Ishikawa (cell line): Measurements from ENCODE around the gene FAM117B.

ENCODE experiments used
- CEBPB ChIP-seq: IDR thresholded peaks from 2 replicates; pipeline ENCODE4 v1.6.1; 2012
- CREB1 ChIP-seq: IDR thresholded peaks from 2 replicates; pipeline ENCODE4 v1.6.1; 2012; ENCODE audit warnings: low read depth
- EGR1 ChIP-seq: IDR thresholded peaks from 2 replicates; pipeline ENCODE4 v1.6.1; 2012
- EP300 ChIP-seq: IDR thresholded peaks from 2 replicates; pipeline ENCODE4 v1.6.1; 2012; ENCODE audit warnings: borderline replicate concordance
- FOXM1 ChIP-seq: IDR thresholded peaks from 2 replicates; pipeline ENCODE4 v1.6.1; 2012; ENCODE audit warnings: low read depth, borderline replicate concordance
- NFIC ChIP-seq: IDR thresholded peaks from 2 replicates; pipeline ENCODE4 v1.6.1; 2012
- RAD21 ChIP-seq: IDR thresholded peaks from 2 replicates; pipeline ENCODE4 v1.6.1; 2012; ENCODE audit warnings: low read depth
- REST ChIP-seq: IDR thresholded peaks from 2 replicates; pipeline ENCODE4 v1.6.1; 2012; ENCODE audit warnings: low read depth, mild to moderate bottlenecking
- TAF1 ChIP-seq: IDR thresholded peaks from 2 replicates; pipeline ENCODE4 v1.6.1; 2012; ENCODE audit warnings: low read depth, mild to moderate bottlenecking
- TCF12 ChIP-seq: IDR thresholded peaks from 2 replicates; pipeline ENCODE4 v1.6.1; 2012; ENCODE audit warnings: low read depth
- TEAD4 ChIP-seq: IDR thresholded peaks from 2 replicates; pipeline ENCODE4 v1.6.1; 2012
- YY1 ChIP-seq: IDR thresholded peaks from 2 replicates; pipeline ENCODE4 v1.6.1; 2012; ENCODE audit warnings: low read depth
- ZBTB7A ChIP-seq: IDR thresholded peaks from 2 replicates; pipeline ENCODE4 v1.6.1; 2012; ENCODE audit warnings: low read depth
- TF ChIP-seq, protein P1 (sequence below): IDR thresholded peaks from 2 replicates; pipeline ENCODE4 v1.6.1; 2012
- TF ChIP-seq, protein P2 (sequence below): IDR thresholded peaks from 2 replicates; pipeline ENCODE4 v1.6.1; 2012

The FAM117B gene

DNA sequence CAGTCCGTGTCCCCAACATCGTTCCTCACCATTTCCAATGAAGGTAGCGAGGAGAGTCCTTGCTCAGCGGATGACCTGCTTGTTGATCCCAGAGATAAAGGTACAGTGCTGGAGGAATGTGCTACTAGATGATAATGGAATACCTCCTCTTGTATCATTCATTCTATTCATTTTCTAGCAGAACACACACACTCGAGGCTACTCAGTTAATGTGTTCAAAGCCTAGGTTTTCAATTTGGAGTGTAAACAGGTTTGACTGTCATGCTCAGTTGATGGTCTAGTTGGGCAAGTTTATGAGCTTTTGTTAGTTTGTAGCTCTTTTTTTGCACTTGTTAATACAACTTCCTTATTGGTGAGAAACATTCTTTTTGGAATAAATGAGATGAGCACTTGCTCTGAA, 122.6 kb downstream of the FAM117B start:
- TF ChIP-seq EP300 (no peak), NFIC (no peak), TCF12 (no peak)
- TF ChIP-seq, protein P1, sequence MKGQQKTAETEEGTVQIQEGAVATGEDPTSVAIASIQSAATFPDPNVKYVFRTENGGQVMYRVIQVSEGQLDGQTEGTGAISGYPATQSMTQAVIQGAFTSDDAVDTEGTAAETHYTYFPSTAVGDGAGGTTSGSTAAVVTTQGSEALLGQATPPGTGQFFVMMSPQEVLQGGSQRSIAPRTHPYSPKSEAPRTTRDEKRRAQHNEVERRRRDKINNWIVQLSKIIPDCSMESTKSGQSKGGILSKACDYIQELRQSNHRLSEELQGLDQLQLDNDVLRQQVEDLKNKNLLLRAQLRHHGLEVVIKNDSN, result no peak

GRCh38 chr2:202758128-202758527, 123.4 kb downstream of the FAM117B start:
- TF ChIP-seq CREB1 (no peak), RAD21 (no peak), TCF12 (no peak), EP300 (no peak), FOXM1 (no peak), ZBTB7A (no peak), TEAD4 (no peak), REST (no peak), NFIC (no peak), YY1 (no peak), TAF1 (no peak), EGR1 (no peak), CEBPB (no peak)
- TF ChIP-seq, protein P2, sequence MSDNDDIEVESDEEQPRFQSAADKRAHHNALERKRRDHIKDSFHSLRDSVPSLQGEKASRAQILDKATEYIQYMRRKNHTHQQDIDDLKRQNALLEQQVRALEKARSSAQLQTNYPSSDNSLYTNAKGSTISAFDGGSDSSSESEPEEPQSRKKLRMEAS, result no peak
- TF ChIP-seq, protein P1, result no peak

DNA sequence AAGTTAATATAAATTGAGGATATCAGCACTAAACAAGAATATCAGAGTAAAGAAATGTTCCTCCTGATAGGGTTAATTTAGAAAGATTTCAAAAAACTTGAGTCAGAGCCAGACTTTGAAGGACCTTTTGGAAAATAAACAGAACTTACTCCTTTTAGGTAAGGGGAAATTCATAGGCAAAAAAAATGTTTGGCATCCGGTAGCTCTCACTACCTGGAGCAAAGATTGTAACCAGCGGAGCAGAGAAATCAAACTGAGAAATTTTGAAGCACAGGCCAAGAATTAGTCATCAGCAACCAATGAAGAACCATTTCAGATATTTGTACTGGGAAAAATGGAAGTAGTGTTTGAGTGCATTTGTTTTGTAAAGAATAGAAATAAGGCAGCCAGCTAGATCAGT, 123.8 kb downstream of the FAM117B start:
- TF ChIP-seq ZBTB7A (no peak), CEBPB (no peak), TEAD4 (peak; percentile 43; the same call in 1 of the 2 replicates), CREB1 (no peak), NFIC (peak; percentile 76), EP300 (peak; percentile 50; the same call in 1 of the 2 replicates), EGR1 (no peak), REST (no peak), TAF1 (no peak), RAD21 (no peak), YY1 (no peak), FOXM1 (no peak), TCF12 (peak; percentile 32; the same call in 1 of the 2 replicates)
- TF ChIP-seq, protein P1, result no peak
- TF ChIP-seq, protein P2, result no peak; the same call in 1 of the 2 replicates

DNA sequence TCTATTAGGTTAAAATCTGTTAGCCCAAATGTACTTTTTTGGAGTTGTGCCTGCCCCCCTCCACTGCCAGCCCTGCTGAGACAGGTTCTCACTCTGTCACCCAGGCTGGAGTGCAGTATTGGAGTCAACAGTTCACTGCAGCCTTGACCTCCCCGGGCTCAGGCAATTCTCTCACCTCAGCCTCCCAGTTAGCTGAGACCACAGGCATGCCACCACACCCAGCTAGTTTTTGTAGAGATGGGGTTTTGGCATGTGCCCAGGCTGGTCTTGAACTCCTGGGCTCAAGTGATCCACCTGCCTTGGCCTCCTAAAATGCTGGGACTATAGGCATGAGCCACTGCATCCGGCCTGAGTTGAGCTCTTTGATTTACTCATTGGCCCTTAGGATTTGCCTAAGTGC, 126.1 kb downstream of the FAM117B start:
- TF ChIP-seq TEAD4 (peak; percentile 47; the same call in 1 of the 2 replicates), ZBTB7A (no peak), REST (no peak), TCF12 (no peak), CEBPB (no peak), NFIC (peak; percentile 62), TAF1 (no peak), EP300 (peak; percentile 66; the same call in 1 of the 2 replicates)
- TF ChIP-seq, protein P2, result no peak
- TF ChIP-seq, protein P1, result no peak
